SK-N-SH treated with all-trans-retinoic acid at 6 μM for 48 hours (cell line): ENCODE data around the gene WDFY2.

Source experiments
- ATAC-seq: fragments of 200-7000 bp; cut with Tn5 transposase; 3 replicates; pipeline ENCODE4 v1.9.1; 2020; ENCODE audit warnings: mild to moderate bottlenecking, moderate library complexity
- ARNTL ChIP-seq: fragments of 450-650 bp; formaldehyde crosslinking; IDR thresholded peaks from 2 replicates; pipeline ENCODE4 v1.5.0; 2020; ENCODE audit warnings: low read depth, mild to moderate bottlenecking, moderate library complexity, borderline replicate concordance
- BACH2 ChIP-seq: fragments of 250-450 bp; sonication (Bioruptor Pico); IDR thresholded peaks from 2 replicates; pipeline ENCODE4 v1.9.0; 2021; ENCODE audit warnings: mild to moderate bottlenecking, borderline replicate concordance
- CREB5 ChIP-seq: fragments of 250-450 bp; sonication (Bioruptor Pico); IDR thresholded peaks from 2 replicates; pipeline ENCODE4 v1.5.1; 2020; ENCODE audit warnings: low read depth, mild to moderate bottlenecking, moderate library complexity
- CSDC2 ChIP-seq: fragments of 250-450 bp; sonication (Bioruptor Pico); IDR thresholded peaks from 2 replicates; pipeline ENCODE4 v1.5.0; 2020; ENCODE audit warnings: mild to moderate bottlenecking, moderate library complexity
- CSRNP3 ChIP-seq: fragments of 250-450 bp; sonication (Bioruptor Pico); IDR thresholded peaks from 2 replicates; pipeline ENCODE4 v1.5.1; 2021; ENCODE audit warnings: mild to moderate bottlenecking, moderate library complexity
- ESRRG ChIP-seq: fragments of 250-450 bp; sonication (Bioruptor Pico); IDR thresholded peaks from 2 replicates; pipeline ENCODE4 v1.6.1; 2021; ENCODE audit warnings: mild to moderate bottlenecking
- GLIS3 ChIP-seq: fragments of 250-450 bp; sonication (Bioruptor Pico); IDR thresholded peaks from 2 replicates; pipeline ENCODE4 v1.5.0; 2020; ENCODE audit warnings: mild to moderate bottlenecking, moderate library complexity
- ISL1 ChIP-seq: fragments of 250-450 bp; sonication (Bioruptor Pico); IDR thresholded peaks from 2 replicates; pipeline ENCODE4 v2.1.2; 2022; ENCODE audit warnings: mild to moderate bottlenecking, moderate library complexity
- PATZ1 ChIP-seq: fragments of 250-450 bp; sonication (Bioruptor Pico); IDR thresholded peaks from 2 replicates; pipeline ENCODE4 v1.8.0; 2020; ENCODE audit warnings: mild to moderate bottlenecking, moderate library complexity, borderline replicate concordance
- POU6F1 ChIP-seq: fragments of 250-450 bp; sonication (Bioruptor Pico); IDR thresholded peaks from 2 replicates; pipeline ENCODE4 v1.8.0; 2021; ENCODE audit warnings: low read depth, mild to moderate bottlenecking, moderate library complexity, borderline replicate concordance
- PPARA ChIP-seq: fragments of 250-450 bp; sonication (Bioruptor Pico); IDR thresholded peaks from 2 replicates; pipeline ENCODE4 v1.5.0; 2020; ENCODE audit warnings: mild to moderate bottlenecking, borderline replicate concordance
- SNAI2 ChIP-seq: fragments of 250-450 bp; sonication (Bioruptor Pico); IDR thresholded peaks from 2 replicates; pipeline ENCODE4 v1.5.0; 2020; ENCODE audit warnings: mild to moderate bottlenecking, moderate library complexity
- TCF4 ChIP-seq: fragments of 250-450 bp; sonication (Bioruptor Pico); IDR thresholded peaks from 2 replicates; pipeline ENCODE4 v1.8.0; 2021; ENCODE audit warnings: mild to moderate bottlenecking, moderate library complexity, borderline replicate concordance
- TOX ChIP-seq: fragments of 250-450 bp; sonication (Bioruptor Pico); IDR thresholded peaks from 2 replicates; pipeline ENCODE4 v1.8.0; 2021; ENCODE audit warnings: mild to moderate bottlenecking, moderate library complexity, borderline replicate concordance
- TSHZ2 ChIP-seq: fragments of 250-450 bp; sonication (Bioruptor Pico); IDR thresholded peaks from 2 replicates; pipeline ENCODE4 v1.5.0; 2020; ENCODE audit warnings: mild to moderate bottlenecking, moderate library complexity
- ZC3H10 ChIP-seq: fragments of 250-450 bp; sonication (Bioruptor Pico); IDR thresholded peaks from 2 replicates; pipeline ENCODE4 v1.5.1; 2021; ENCODE audit warnings: mild to moderate bottlenecking, moderate library complexity
- ZFP3 ChIP-seq: fragments of 250-450 bp; sonication (Bioruptor Pico); IDR thresholded peaks from 2 replicates; pipeline ENCODE4 v1.5.0; 2020; ENCODE audit warnings: mild to moderate bottlenecking, moderate library complexity
- ZFP30 ChIP-seq: fragments of 450-650 bp; formaldehyde crosslinking; IDR thresholded peaks from 2 replicates; pipeline ENCODE4 v1.5.0; 2022; ENCODE audit warnings: mild to moderate bottlenecking, moderate library complexity
- ZNF70 ChIP-seq: fragments of 450-650 bp; formaldehyde crosslinking; IDR thresholded peaks from 2 replicates; pipeline ENCODE4 v1.5.0; 2020; ENCODE audit warnings: mild to moderate bottlenecking, moderate library complexity
- ZNF8 ChIP-seq: fragments of 450-650 bp; formaldehyde crosslinking; IDR thresholded peaks from 2 replicates; pipeline ENCODE4 v1.5.0; 2020; ENCODE audit warnings: mild to moderate bottlenecking, moderate library complexity

Gene WDFY2

GRCh38 chr13:51613535-51613934 lies 29.3 kb downstream of the WDFY2 start:
- no peak for ATAC-seq
- TF ChIP-seq POU6F1 (CRISPR knock-in tag) (no peak), SNAI2 (CRISPR knock-in tag) (no peak), ZFP30 (CRISPR knock-in tag) (no peak), ARNTL (CRISPR knock-in tag) (no peak), ZNF8 (no peak), ISL1 (CRISPR knock-in tag) (no peak)

- TF ChIP-seq TCF4 (peak; percentile 78), CREB5 (CRISPR knock-in tag) (no peak), ZNF8 (peak; percentile 60; the same call in 1 of the 2 replicates), ZNF70 (CRISPR knock-in tag) (peak; percentile 57; the same call in 1 of the 2 replicates)
- peak; percentile 59 for ATAC-seq
Measured at GRCh38 chr13:51614350-51614786, 30.1 kb downstream of the WDFY2 start.

- ATAC-seq: no peak
- TF ChIP-seq TCF4 (no peak), PPARA (CRISPR knock-in tag) (no peak), POU6F1 (CRISPR knock-in tag) (no peak), ZC3H10 (no peak), ZFP30 (CRISPR knock-in tag) (no peak), ZNF70 (CRISPR knock-in tag) (no peak), PATZ1 (no peak)
Measured at GRCh38 chr13:51618626-51619025, 34.4 kb downstream of the WDFY2 start.

- TF ChIP-seq GLIS3 (CRISPR knock-in tag) (no peak), ESRRG (CRISPR knock-in tag) (no peak), ARNTL (CRISPR knock-in tag) (no peak), BACH2 (CRISPR knock-in tag) (no peak), ZFP3 (CRISPR knock-in tag) (no peak), TOX (CRISPR knock-in tag) (no peak), PATZ1 (no peak), ZNF70 (CRISPR knock-in tag) (no peak), CSRNP3 (CRISPR knock-in tag) (no peak), ISL1 (CRISPR knock-in tag) (no peak), CSDC2 (CRISPR knock-in tag) (no peak), ZC3H10 (no peak), ZNF8 (no peak), TCF4 (no peak), TSHZ2 (CRISPR knock-in tag) (no peak)
- ATAC-seq: no peak; the same call in 1 of the 3 replicates
Measured at GRCh38 chr13:51619614-51620013, 35.4 kb downstream of the WDFY2 start.
